OCI-LY3 (cell line): ENCODE results near the gene TMSB15A.
"Not testable (repeated sequence)": the region's sequence is repeated elsewhere in the genome, so short reads cannot be mapped to it uniquely, and the experiment has no call there.

ENCODE experiments used
- H2AFZ ChIP-seq: fragments of 200-600, 300-600 bp; shearing (Covaris generic); 2 replicates; pipeline ENCODE4 v1.6.0; 2014; ENCODE audit warnings: antibody characterized with exemption, low read depth, low read length
- H3K27ac ChIP-seq: fragments of 200-600, 300-600 bp; sonication (generic); 2 replicates; pipeline ENCODE4 v1.5.1; 2014; ENCODE audit warnings: mild to moderate bottlenecking, low read length, moderate library complexity, mixed read lengths
- H3K27me3 ChIP-seq: fragments of 200-600, 300-600 bp; sonication (generic); 2 replicates; pipeline ENCODE4 v1.6.1; 2014; ENCODE audit warnings: low read depth, low read length, mixed read lengths
- H3K36me3 ChIP-seq: fragments of 200-600, 300-600 bp; sonication (generic); replicated peaks from 2 replicates; pipeline ENCODE3; 2014; ENCODE audit warnings: low read depth, low read length, mixed read lengths
- H3K4me1 ChIP-seq: fragments of 300-600, 200-600 bp; sonication (generic); 2 replicates; pipeline ENCODE4 v1.6.1; 2014; ENCODE audit warnings: low read length, mixed read lengths
- H3K4me2 ChIP-seq: fragments of 200-600, 300-600 bp; sonication (generic); 2 replicates; pipeline ENCODE4 v1.6.1; 2014; ENCODE audit warnings: low read length, mixed read lengths
- H3K4me3 ChIP-seq: fragments of 300-600, 200-600 bp; sonication (generic); 2 replicates; pipeline ENCODE4 v1.5.1; 2014; ENCODE audit warnings: antibody characterized with exemption, mild to moderate bottlenecking, low read length, moderate library complexity
- H3K79me2 ChIP-seq: fragments of 300-600, 200-600 bp; shearing (Covaris generic); 2 replicates; pipeline ENCODE4 v1.6.1; 2014; ENCODE audit warnings: mild to moderate bottlenecking, low read length, mixed read lengths
- H3K9ac ChIP-seq: fragments of 300-600, 200-600 bp; shearing (Covaris generic); 2 replicates; pipeline ENCODE4 v1.6.0; 2014; ENCODE audit warnings: mild to moderate bottlenecking, low read length, moderate library complexity
- H3K9me3 ChIP-seq: fragments of 200-600, 300-600 bp; shearing (Covaris generic); 2 replicates; pipeline ENCODE4 v1.6.1; 2014; ENCODE audit warnings: low read length, mixed read lengths; ENCODE audit not compliant: insufficient read depth
- H4K20me1 ChIP-seq: fragments of 200-600, 300-600 bp; sonication (generic); 2 replicates; pipeline ENCODE4 v1.6.1; 2016; ENCODE audit warnings: low read length, mixed read lengths; ENCODE audit not compliant: insufficient read depth
- EZH2phosphoT487 ChIP-seq: fragments of 200-600 bp; shearing (Covaris generic); IDR thresholded peaks from 2 replicates; pipeline ENCODE4 v1.6.1; 2018; ENCODE audit warnings: antibody characterized with exemption, mixed run types, low read depth
- TF ChIP-seq, protein P1 (sequence below): fragments of 200-600, 300-600 bp; sonication (generic); IDR thresholded peaks from 2 replicates; pipeline ENCODE4 v1.5.1; 2014; ENCODE audit warnings: antibody characterized with exemption, low read length, low read depth

TMSB15A gene

DNA sequence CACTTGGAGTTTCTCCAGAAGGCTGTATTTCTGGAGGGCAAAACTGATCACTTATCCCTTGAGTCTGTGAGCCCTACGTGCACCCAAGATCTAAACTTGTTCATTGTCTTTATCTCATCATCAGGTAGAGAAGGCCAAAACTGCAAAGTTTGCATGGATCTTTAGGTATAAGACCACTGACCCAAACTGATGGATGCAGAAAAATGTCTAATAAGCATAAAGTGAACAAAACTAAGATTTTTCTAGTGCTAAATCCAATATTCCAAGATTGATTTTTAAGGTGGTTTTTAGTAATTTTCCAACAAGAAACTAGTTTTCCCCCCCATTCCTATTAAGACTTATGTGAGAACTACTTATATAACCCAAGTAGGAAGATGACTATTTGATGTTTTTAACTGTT, 2.0 kb downstream of the TMSB15A start:
- TF ChIP-seq, protein P1, sequence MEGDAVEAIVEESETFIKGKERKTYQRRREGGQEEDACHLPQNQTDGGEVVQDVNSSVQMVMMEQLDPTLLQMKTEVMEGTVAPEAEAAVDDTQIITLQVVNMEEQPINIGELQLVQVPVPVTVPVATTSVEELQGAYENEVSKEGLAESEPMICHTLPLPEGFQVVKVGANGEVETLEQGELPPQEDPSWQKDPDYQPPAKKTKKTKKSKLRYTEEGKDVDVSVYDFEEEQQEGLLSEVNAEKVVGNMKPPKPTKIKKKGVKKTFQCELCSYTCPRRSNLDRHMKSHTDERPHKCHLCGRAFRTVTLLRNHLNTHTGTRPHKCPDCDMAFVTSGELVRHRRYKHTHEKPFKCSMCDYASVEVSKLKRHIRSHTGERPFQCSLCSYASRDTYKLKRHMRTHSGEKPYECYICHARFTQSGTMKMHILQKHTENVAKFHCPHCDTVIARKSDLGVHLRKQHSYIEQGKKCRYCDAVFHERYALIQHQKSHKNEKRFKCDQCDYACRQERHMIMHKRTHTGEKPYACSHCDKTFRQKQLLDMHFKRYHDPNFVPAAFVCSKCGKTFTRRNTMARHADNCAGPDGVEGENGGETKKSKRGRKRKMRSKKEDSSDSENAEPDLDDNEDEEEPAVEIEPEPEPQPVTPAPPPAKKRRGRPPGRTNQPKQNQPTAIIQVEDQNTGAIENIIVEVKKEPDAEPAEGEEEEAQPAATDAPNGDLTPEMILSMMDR: no peak
- no peak for TF ChIP-seq EZH2phosphoT487
- Histone ChIP-seq H3K27me3 (no peaks in the 10 kb centered on the region), H3K4me2 (no peak overlapping the region)

GRCh38 chrX:102498732-102499131, 17.8 kb downstream of the TMSB15A start:
- Histone ChIP-seq H4K20me1 (no peaks in the 10 kb centered on the region), H3K4me3 (no peak overlapping the region), H3K79me2 (no peaks in the 10 kb centered on the region), H3K4me1 (no peaks in the 10 kb centered on the region), H3K36me3 (no peaks in the 10 kb centered on the region), H2AFZ (no peak overlapping the region), H3K4me2 (no peak overlapping the region), H3K27ac (no peak overlapping the region), H3K9ac (no peak overlapping the region), H3K9me3 (no peaks in the 10 kb centered on the region), H3K27me3 (no peaks in the 10 kb centered on the region)
- no peak for TF ChIP-seq EZH2phosphoT487
- TF ChIP-seq, protein P1: no peak

More for the DNA sequence above, 2.0 kb downstream of the TMSB15A start:
- Histone ChIP-seq H3K9ac (no peak overlapping the region), H3K79me2 (no peaks in the 10 kb centered on the region), H4K20me1 (no peaks in the 10 kb centered on the region), H3K27ac (no peak overlapping the region), H3K36me3 (no peaks in the 10 kb centered on the region), H3K4me3 (no peak overlapping the region), H3K9me3 (no peaks in the 10 kb centered on the region), H2AFZ (no peak overlapping the region), H3K4me1 (no peaks in the 10 kb centered on the region)

GRCh38 chrX:102491766-102492165, 24.8 kb downstream of the TMSB15A start:
- Histone ChIP-seq H3K27me3 (no peaks in the 10 kb centered on the region), H4K20me1 (no peaks in the 10 kb centered on the region), H3K27ac (no peak overlapping the region), H3K4me2 (no peak overlapping the region), H3K79me2 (no peaks in the 10 kb centered on the region), H3K9ac (no peak overlapping the region), H3K4me3 (no peak overlapping the region), H3K4me1 (no peaks in the 10 kb centered on the region), H2AFZ (no peak overlapping the region), H3K36me3 (no peaks in the 10 kb centered on the region), H3K9me3 (no peaks in the 10 kb centered on the region)
- TF ChIP-seq, protein P1: no peak
- TF ChIP-seq EZH2phosphoT487: no peak

DNA sequence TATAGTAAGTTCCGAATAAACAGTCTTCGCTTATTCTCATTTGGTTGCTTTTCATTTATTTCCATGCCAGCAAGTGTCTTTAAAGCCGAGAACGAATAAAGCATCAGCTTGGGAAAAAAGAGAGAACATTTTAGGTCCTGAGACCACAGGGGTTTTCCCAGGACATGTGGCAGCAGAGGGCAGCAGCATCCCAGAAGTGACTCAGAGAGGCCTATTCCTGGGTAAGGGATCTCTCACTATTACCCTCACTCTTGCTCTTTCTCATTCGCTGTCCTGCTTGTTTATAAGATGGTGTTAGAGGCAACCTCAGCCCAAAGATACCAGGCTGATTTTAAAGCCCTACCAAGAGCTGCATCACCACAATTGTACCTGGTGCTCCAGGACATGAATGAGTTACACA, 37.8 kb downstream of the TMSB15A start:
- not testable (repeated sequence) for H3K4me1 ChIP-seq, H2AFZ ChIP-seq, H3K36me3 ChIP-seq, H3K27me3 ChIP-seq, H3K4me2 ChIP-seq, H3K4me3 ChIP-seq, H3K9ac ChIP-seq, H3K9me3 ChIP-seq, H3K79me2 ChIP-seq, H3K27ac ChIP-seq, H4K20me1 ChIP-seq

- H3K4me2 ChIP-seq, H3K9me3 ChIP-seq, H3K36me3 ChIP-seq, H2AFZ ChIP-seq, H3K4me1 ChIP-seq, H3K27ac ChIP-seq, H4K20me1 ChIP-seq, H3K4me3 ChIP-seq, H3K79me2 ChIP-seq, H3K27me3 ChIP-seq, H3K9ac ChIP-seq: not testable (repeated sequence)
Observed at GRCh38 chrX:102471762-102472220, 44.7 kb downstream of the TMSB15A start, which contains the start of gene TCP11X2. Gene TCP11X2 (minus strand): TSS chrX:102471812.

DNA sequence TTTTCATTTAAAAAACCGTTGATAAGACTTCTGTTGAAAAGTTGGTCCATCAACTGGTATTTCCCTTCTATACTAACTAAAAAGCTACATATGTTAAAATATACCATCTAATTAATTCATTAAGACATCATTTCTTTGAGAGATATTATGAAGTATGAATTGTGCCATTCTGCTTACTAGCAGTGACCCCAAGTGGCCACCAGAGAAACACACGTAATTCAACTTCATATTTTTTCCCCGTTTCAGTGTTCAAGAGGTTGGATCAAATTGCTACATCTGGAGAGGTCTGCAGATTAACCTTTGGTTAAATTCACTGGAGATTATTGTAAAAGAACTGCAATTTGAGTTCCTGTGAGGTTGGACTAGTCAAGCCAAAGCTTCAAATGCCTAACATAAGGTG, 46.3 kb downstream of the TMSB15A start:
- H3K79me2 ChIP-seq, H3K27me3 ChIP-seq, H3K4me3 ChIP-seq, H3K36me3 ChIP-seq, H2AFZ ChIP-seq, H3K4me2 ChIP-seq, H3K4me1 ChIP-seq, H3K9ac ChIP-seq, H4K20me1 ChIP-seq, H3K27ac ChIP-seq, H3K9me3 ChIP-seq: not testable (repeated sequence)
